Measurements from ENCODE around the gene SHB. TPM values are rescaled to one million over a fixed set of nuclear protein-coding genes. Genes with fewer than 3 reads are reported as not detected.

The SHB gene
- total RNA-seq, 2 experiments from 2014 or later: 0.41 to 1.0 TPM

GRCh38 chr9:38086496-38086895 lies 17.5 kb upstream of the SHB start:
- no peak for TF ChIP-seq EZH2phosphoT487 (IDR thresholded peaks at IDR 0.05; ENCODE audit: borderline replicate concordance, low read depth, low read length)
- TF ChIP-seq, protein P1, sequence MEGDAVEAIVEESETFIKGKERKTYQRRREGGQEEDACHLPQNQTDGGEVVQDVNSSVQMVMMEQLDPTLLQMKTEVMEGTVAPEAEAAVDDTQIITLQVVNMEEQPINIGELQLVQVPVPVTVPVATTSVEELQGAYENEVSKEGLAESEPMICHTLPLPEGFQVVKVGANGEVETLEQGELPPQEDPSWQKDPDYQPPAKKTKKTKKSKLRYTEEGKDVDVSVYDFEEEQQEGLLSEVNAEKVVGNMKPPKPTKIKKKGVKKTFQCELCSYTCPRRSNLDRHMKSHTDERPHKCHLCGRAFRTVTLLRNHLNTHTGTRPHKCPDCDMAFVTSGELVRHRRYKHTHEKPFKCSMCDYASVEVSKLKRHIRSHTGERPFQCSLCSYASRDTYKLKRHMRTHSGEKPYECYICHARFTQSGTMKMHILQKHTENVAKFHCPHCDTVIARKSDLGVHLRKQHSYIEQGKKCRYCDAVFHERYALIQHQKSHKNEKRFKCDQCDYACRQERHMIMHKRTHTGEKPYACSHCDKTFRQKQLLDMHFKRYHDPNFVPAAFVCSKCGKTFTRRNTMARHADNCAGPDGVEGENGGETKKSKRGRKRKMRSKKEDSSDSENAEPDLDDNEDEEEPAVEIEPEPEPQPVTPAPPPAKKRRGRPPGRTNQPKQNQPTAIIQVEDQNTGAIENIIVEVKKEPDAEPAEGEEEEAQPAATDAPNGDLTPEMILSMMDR (conservative IDR thresholded peaks at IDR 0.05; ENCODE audit: low read length): no peak
- DNase-seq (ENCODE audit: low spot score): no peak
- Histone ChIP-seq H4K20me1 (ENCODE audit: insufficient read depth, low read length) (no peaks in the 10 kb centered on the region), H2AFZ (ENCODE audit: low read length) (no peak overlapping the region), H3K4me1 (ENCODE audit: insufficient read depth, low read length, poor library complexity, severe bottlenecking) (no peaks in the 10 kb centered on the region), H3K36me3 (ENCODE audit: insufficient read depth, low read length) (no peaks in the 10 kb centered on the region), H3K9me2 (ENCODE audit: insufficient read depth, low read length) (no peaks in the 10 kb centered on the region), H3K4me3 (ENCODE audit: low read depth, low read length, poor library complexity, severe bottlenecking) (no peak overlapping the region), H3K9me3 (ENCODE audit: low read length) (no peaks in the 10 kb centered on the region), H3K79me2 (ENCODE audit: insufficient read depth, low read depth, low read length) (no peaks in the 10 kb centered on the region), H3K27ac (ENCODE audit: low read depth, low read length, poor library complexity, severe bottlenecking) (no peak overlapping the region), H3K4me2 (ENCODE audit: low read length) (no peak overlapping the region)
- POLR2A ChIA-PET: no interaction called here
- BruUV-seq (replicated peaks): no TSS peak
- intact Hi-C loops (cut with micrococcal nuclease; ENCODE audit: unreplicated experiment): loop anchor here (5.0 to 10.0 kb wide), 2 partner anchors 174 to 342 kb away; no protein-coding TSS in a partner anchor
- CTCF ChIA-PET (ENCODE audit: unreplicated experiment): no interaction called here

GRCh38 chr9:38085308-38085707 lies 16.3 kb upstream of the SHB start:
- no peak overlapping the region for H3K4me3 ChIP-seq (ENCODE audit: low read depth, low read length, poor library complexity, severe bottlenecking)
- no peak overlapping the region for H3K4me2 ChIP-seq (ENCODE audit: low read length)
- H3K4me1 ChIP-seq (ENCODE audit: insufficient read depth, low read length, poor library complexity, severe bottlenecking): no peaks in the 10 kb centered on the region
- TF ChIP-seq, protein P1 (conservative IDR thresholded peaks at IDR 0.05; ENCODE audit: low read length): no peak
- TF ChIP-seq EZH2phosphoT487 (IDR thresholded peaks at IDR 0.05; ENCODE audit: borderline replicate concordance, low read depth, low read length): no peak
- H3K27ac ChIP-seq (ENCODE audit: low read depth, low read length, poor library complexity, severe bottlenecking): no peak overlapping the region
- POLR2A ChIA-PET: interaction anchor here (0.7 kb wide), 1 partner anchor 44 kb away, joined by 3 read pairs; no protein-coding TSS in a partner anchor
- no peaks in the 10 kb centered on the region for H3K9me3 ChIP-seq (ENCODE audit: low read length)
- no TSS peak for BruUV-seq (replicated peaks)
- no peaks in the 10 kb centered on the region for H3K36me3 ChIP-seq (ENCODE audit: insufficient read depth, low read length)
- CTCF ChIA-PET (ENCODE audit: unreplicated experiment): no interaction called here
- DNase-seq (ENCODE audit: low spot score): no peak
- H2AFZ ChIP-seq (ENCODE audit: low read length): no peak overlapping the region
- no peaks in the 10 kb centered on the region for H3K9me2 ChIP-seq (ENCODE audit: insufficient read depth, low read length)
- intact Hi-C loops (cut with micrococcal nuclease; ENCODE audit: unreplicated experiment): loop anchor here (5.0 to 10.0 kb wide), 2 partner anchors 173 to 341 kb away; no protein-coding TSS in a partner anchor
- no peaks in the 10 kb centered on the region for H3K79me2 ChIP-seq (ENCODE audit: insufficient read depth, low read depth, low read length)
- no peaks in the 10 kb centered on the region for H4K20me1 ChIP-seq (ENCODE audit: insufficient read depth, low read length)

DNA sequence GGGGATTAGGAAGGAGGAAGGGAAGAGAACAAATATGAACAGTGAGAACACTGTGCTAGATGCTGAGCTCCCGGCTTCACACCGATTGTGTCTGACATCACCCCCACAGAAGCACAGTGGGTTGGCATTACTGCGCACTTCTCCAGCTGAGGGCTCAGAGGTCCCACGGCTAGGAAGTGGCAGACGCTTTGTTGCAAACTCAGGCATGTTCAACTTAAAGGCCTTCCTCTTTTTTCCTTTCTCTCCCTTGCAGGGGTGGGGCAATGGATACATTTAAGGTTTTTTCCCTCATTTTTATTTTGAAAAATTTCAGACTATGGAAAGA lies 15.5 kb upstream of the SHB start:
- Histone ChIP-seq H2AFZ (ENCODE audit: low read length) (no peak overlapping the region), H3K9me3 (ENCODE audit: low read length) (no peaks in the 10 kb centered on the region), H4K20me1 (ENCODE audit: insufficient read depth, low read length) (no peaks in the 10 kb centered on the region), H3K36me3 (ENCODE audit: insufficient read depth, low read length) (no peaks in the 10 kb centered on the region), H3K79me2 (ENCODE audit: insufficient read depth, low read depth, low read length) (no peaks in the 10 kb centered on the region), H3K4me1 (ENCODE audit: insufficient read depth, low read length, poor library complexity, severe bottlenecking) (no peaks in the 10 kb centered on the region), H3K4me3 (ENCODE audit: low read depth, low read length, poor library complexity, severe bottlenecking) (no peak overlapping the region), H3K9me2 (ENCODE audit: insufficient read depth, low read length) (no peaks in the 10 kb centered on the region), H3K4me2 (ENCODE audit: low read length) (no peak overlapping the region), H3K27ac (ENCODE audit: low read depth, low read length, poor library complexity, severe bottlenecking) (no peak overlapping the region)
- no peak for TF ChIP-seq EZH2phosphoT487 (IDR thresholded peaks at IDR 0.05; ENCODE audit: borderline replicate concordance, low read depth, low read length)
- TF ChIP-seq, protein P1 (conservative IDR thresholded peaks at IDR 0.05; ENCODE audit: low read length): no peak
- ChIA-PET CTCF (ENCODE audit: unreplicated experiment) (no interaction called here), POLR2A (no interaction called here)
- BruUV-seq (replicated peaks): no TSS peak
- DNase-seq (ENCODE audit: low spot score): no peak
- intact Hi-C loops (cut with micrococcal nuclease; ENCODE audit: unreplicated experiment): loop anchor here (10.0 kb wide), 1 partner anchor 340 kb away; no protein-coding TSS in a partner anchor
